GM18505 (cell line): ENCODE measurements around the gene MNT.

Source experiments
- ATAC-seq: cut with Tn5 transposase; IDR thresholded peaks from one replicate; pipeline ENCODE4 v1.9.1; 2021; ENCODE audit not compliant: unreplicated experiment
- POLR2A ChIP-seq: IDR thresholded peaks from 4 replicates; pipeline ENCODE4 v1.6.1; 2011; ENCODE audit warnings: borderline replicate concordance; ENCODE audit not compliant: insufficient read depth, insufficient read length; ENCODE audit errors: extremely low read depth

MNT gene

GRCh38 chr17:2433696-2434095 is 32.8 kb upstream of the MNT start:
- no peak for ATAC-seq
- no peak for TF ChIP-seq POLR2A

- TF ChIP-seq POLR2A: no peak
- ATAC-seq: no peak
Measured at GRCh38 chr17:2427910-2428309, 27.1 kb upstream of the MNT start.

- no peak for TF ChIP-seq POLR2A
- no peak for ATAC-seq
Measured at GRCh38 chr17:2427215-2427614, 26.4 kb upstream of the MNT start.

GRCh38 chr17:2423271-2423670 is 22.4 kb upstream of the MNT start:
- no peak for ATAC-seq
- TF ChIP-seq POLR2A: no peak

- ATAC-seq: no peak
- TF ChIP-seq POLR2A: no peak
Measured at GRCh38 chr17:2421315-2422147, 20.7 kb upstream of the MNT start.

GRCh38 chr17:2420176-2420575 is 19.3 kb upstream of the MNT start:
- no peak for TF ChIP-seq POLR2A
- no peak for ATAC-seq

- no peak for TF ChIP-seq POLR2A
- ATAC-seq: no peak
Measured at GRCh38 chr17:2419486-2419885, 18.6 kb upstream of the MNT start.

- no peak for TF ChIP-seq POLR2A
- no peak for ATAC-seq
Measured at GRCh38 chr17:2418572-2418971, 17.7 kb upstream of the MNT start.

GRCh38 chr17:2416010-2416734 is 15.3 kb upstream of the MNT start:
- no peak for TF ChIP-seq POLR2A
- no peak for ATAC-seq

GRCh38 chr17:2415081-2415480 is 14.2 kb upstream of the MNT start:
- TF ChIP-seq POLR2A: no peak
- no peak for ATAC-seq

- no peak for TF ChIP-seq POLR2A
- ATAC-seq: no peak
Measured at GRCh38 chr17:2414446-2415064, 13.7 kb upstream of the MNT start.

GRCh38 chr17:2412561-2413021 is 11.7 kb upstream of the MNT start:
- TF ChIP-seq POLR2A: no peak
- no peak for ATAC-seq

- TF ChIP-seq POLR2A: no peak
- no peak for ATAC-seq
Measured at GRCh38 chr17:2410951-2411350, 10.1 kb upstream of the MNT start.
